HG03139 (cell line): ENCODE data around the gene GRIP2.

ENCODE experiments used
- ATAC-seq: cut with Tn5 transposase; IDR thresholded peaks from one replicate; pipeline ENCODE4 v1.9.1; 2021; ENCODE audit not compliant: unreplicated experiment

The GRIP2 gene

DNA sequence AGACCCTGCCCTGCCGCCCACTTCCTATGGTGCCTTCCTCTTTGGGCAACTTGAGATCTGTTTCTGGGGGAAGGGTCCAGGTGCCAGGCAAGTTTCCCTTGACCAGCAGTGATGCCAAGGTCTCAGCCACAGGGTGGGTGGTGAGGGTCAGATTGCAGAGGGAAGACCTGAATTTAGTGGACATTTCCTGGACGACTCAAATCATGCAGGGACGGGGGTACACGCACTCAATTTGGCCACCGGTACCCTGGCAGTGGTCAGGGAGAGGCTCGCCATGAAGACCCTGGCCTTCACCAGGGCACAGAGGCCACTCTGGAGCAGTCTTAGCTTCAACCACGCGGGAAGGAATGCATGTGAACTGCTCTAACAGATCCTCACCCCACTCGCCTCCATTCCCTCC is 1.5 kb upstream of the GRIP2 start:
- ATAC-seq = no peak

- ATAC-seq = no peak
These were observed 761 bp upstream of the GRIP2 start for GRCh38 chr3:14540821-14541385.

GRCh38 chr3:14539384-14539741 is 779 bp downstream of the GRIP2 start:
- no peak for ATAC-seq

GRCh38 chr3:14538451-14539088 is 1.6 kb downstream of the GRIP2 start:
- ATAC-seq = no peak

- no peak for ATAC-seq
These were observed 2.3 kb downstream of the GRIP2 start for GRCh38 chr3:14537590-14538450.

DNA sequence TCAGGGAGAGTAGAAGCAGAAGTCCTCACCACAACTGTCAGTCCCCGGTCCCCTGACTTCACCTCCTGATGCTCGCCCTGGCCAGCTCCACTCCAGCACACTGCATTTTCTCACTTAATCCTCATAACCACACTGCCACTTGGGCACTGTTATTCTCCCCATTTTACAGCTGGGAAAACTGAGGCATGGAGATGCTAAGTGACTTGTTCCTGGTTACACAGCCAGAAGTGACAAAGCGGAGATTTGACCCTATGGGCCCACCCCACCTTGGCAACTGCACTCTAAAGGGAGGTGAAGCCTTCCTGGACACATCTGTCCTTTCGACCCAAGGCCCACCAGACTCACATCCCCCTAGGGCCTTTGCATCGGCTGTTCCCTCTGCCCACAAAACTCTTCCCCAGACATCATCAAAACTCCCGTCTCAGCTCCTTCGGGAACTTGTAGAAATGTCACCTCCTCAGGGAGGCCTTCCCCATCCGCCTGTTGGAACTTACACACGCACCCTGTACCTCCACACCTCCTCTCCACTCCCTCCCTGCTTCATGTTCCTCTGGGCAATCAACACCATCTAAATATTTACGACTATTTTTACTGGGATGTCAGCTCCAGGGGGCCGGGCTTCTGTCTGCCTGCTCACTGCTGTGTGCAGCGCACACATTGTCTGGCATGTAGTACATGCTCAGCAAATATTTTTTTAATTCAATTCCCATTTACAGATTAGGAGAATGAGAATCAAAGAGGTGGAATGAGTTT is 3.1 kb downstream of the GRIP2 start:
- no peak for ATAC-seq

DNA sequence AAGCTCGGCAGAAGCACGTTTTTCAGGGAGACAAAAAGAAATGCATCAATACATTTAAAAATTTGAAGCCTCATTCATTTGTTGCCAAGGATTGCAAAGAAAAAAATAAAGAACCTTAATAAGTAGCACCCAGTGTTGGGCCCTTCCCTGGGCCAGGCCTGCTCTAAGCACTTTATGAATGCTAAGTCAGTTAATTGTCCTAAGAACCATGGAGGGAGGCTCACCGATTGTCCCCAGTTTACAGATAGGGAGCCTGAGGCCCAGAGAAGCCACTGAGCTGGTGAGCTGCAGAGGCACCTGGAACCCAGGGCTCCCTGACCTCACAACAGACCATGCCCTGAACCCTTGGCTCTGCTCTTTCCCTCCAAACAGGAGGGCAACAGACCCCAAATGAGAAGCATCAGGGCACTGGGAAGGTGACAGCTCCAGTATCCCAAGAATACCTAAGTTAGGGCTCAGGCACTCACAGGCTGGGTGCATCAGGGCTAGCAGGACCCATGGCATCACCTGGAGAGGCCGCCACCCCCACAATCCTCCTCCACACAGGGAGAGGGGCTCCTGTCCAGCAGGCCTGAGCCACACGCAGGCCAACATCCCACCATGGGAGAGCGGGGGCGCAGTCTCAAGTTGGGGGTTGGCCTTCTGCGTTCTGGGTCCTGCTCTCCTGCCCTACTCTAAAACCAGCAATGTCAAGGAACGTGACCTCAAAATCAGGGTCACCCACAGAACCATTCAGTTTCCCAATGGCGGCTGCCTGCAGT is 3.9 kb downstream of the GRIP2 start:
- ATAC-seq = no peak

- no peak for ATAC-seq
These were observed 4.5 kb downstream of the GRIP2 start for GRCh38 chr3:14535616-14536015.

DNA sequence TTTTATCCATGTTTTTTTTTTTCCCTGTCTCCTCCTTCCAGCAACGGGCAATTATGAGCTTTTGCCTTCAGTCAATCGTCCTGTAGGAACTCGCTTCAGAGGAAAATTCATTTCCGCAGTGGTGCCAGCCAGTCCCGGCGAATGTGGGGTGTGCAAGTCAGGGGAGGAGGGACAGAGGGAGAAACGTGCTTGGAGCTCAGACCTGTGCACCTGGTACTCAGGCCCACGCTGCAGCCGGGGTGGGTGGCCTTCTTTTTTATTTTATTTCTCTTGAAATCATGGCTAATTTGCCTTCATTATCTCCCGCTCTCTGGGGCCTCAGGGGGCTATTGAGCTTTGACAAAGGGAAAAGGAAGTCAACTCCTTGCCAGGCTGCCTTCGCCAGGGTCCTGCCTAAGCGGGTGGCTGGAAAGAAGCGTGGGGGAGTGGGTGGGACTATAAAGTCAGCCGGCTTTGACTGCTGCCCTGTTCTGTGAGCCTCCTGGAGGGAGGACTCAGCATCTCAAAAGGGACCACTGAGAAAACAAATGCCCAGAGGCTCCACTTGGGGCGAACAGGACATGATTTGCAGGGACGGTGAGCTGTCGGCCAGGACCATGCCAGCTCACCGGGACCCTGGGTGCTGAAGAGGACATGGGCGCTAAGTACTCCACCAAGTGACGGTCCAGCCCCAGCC is 5.5 kb downstream of the GRIP2 start:
- ATAC-seq = no peak

- ATAC-seq = no peak
These were observed 6.6 kb downstream of the GRIP2 start for GRCh38 chr3:14533457-14533958.

- ATAC-seq = no peak
These were observed 7.3 kb downstream of the GRIP2 start for GRCh38 chr3:14532691-14533456.

DNA sequence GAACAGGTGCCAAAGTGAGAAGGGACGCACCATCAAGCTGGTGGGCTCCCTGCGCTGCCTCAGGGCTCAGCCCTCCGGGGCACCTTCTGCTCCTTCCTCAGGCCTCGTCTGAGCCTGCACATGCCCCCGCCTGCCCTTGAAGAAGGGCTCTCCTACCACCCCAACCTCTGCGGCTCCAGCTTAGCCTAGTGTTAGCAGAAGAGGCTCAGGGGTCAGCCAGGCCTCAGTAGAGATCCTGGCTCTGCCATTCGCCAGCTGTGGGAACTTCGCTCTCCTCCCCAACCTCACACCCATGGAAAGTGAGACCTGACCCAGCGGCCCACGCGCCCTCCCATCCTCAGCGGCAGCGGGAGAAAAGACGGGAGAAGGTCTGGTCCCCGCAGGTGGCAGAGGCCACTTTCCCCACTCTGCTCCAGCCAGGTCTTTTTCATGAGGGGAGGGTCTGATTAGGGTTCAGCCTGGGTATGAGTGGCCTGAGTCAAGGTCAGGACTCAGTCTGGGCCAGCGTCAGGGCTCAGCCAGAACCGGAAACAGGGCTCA is 8.2 kb downstream of the GRIP2 start:
- no peak for ATAC-seq

DNA sequence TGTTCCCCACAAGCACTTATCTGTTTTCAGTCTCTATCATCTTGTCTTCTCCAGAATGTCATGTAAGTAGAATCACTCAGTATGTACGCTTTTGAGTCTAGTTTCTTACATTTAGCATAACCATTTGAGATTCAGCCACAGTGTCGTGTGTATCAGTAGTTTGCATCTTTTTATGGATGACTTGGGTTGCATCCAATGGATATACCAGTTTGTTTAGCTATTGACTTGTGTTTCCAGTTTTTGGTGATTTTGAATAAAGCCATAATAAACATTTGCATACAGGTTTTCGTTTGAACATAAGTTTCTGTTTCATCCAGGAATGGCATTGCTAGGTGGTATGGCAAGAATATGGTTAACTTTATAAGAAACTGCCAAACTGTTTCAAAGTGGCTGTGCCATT is 12.1 kb downstream of the GRIP2 start:
- ATAC-seq = no peak

DNA sequence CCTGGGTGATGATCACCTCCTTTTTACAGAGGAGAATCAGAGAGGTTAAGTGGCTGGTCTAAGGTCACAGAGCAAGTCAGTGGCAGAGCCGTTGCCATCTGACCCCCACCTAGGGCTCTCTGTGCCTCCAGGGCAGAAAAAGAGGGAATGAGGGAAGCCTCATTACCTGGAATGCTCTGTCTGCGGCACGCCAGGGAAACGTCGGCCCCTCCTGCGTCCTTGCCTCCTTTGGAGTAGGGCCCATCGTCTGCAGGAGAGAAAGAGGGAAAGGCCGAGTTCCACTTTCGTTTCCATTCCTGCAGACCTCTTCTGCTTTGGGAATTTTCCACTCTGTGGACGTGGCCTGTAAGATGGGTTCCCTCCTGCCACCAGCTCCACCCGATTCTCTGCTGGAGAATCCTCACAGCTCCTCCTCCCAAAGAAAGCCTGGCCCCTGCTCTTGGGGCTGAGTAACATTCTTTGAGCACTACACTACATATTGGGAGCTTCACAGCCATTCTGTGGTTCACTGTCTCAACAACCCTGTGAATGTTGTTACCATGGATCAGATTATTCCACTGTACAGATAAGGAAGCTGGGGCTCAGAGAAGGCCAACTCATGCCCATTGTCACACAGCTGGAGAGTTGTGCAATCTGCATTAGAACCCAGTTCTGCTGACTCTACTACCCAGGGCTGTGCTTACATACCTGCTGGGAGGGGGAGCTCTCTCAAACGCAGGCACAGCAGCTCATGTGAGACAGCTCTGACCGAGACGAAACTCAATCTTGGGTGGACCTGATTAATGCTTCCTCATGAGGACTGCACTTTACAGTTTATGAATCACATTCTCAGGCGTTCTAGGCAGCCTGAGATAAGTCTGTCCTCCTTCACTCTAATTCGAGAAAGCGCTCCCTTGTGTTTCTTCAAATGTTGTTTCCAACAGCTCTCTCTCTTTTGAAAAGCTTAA is 14.2 kb downstream of the GRIP2 start:
- ATAC-seq = no peak

GRCh38 chr3:14524920-14525660 is 15.1 kb downstream of the GRIP2 start:
- no peak for ATAC-seq

DNA sequence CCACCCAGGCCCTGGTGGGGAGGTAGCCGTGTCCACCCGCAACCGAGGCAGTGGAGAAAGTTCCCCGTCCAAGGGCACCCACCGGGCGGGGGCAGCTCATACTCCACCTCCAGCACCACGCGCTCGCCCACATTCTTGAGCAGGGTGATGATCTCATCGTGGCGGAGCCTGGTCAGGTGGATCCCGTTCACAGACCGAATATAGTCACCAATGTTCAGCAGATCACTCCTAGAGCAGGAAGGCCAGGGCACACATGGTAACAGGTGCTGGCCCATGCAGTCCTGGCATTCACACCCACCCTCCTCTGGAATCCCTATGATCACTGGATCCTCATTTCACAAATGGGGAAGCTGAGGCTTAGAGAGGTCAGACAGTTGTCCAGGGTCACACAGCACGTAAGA is 15.8 kb downstream of the GRIP2 start:
- no peak for ATAC-seq

GRCh38 chr3:14523792-14524191 is 16.4 kb downstream of the GRIP2 start:
- no peak for ATAC-seq
